Fibroblast of pulmonary artery (primary cell): ENCODE measurements around the gene RPS24.
"Not testable (repeated sequence)": the region's sequence is repeated elsewhere in the genome, so short reads cannot be mapped to it uniquely, and the experiment has no call there.

Source experiments
- DNase-seq: peaks from one replicate; pipeline ENCODE4 v3.0.0-alpha.2; 2010; ENCODE audit warnings: low read depth
- H3K4me3 ChIP-seq: replicated peaks from 2 replicates; pipeline ENCODE4 v1.5.1; 2011; ENCODE audit warnings: low read depth, mild to moderate bottlenecking, control low read depth, low read length, moderate library complexity
- CTCF ChIP-seq: IDR thresholded peaks from 2 replicates; pipeline ENCODE4 v1.5.1; 2011; ENCODE audit warnings: mild to moderate bottlenecking, control low read depth, low read length, inconsistent platforms; ENCODE audit errors: missing control alignments

The RPS24 gene

GRCh38 chr10:78049851-78050250 lies 16.2 kb downstream of the RPS24 start:
- no peak overlapping the region for H3K4me3 ChIP-seq
- no peak for DNase-seq
- no peak for TF ChIP-seq CTCF

DNA sequence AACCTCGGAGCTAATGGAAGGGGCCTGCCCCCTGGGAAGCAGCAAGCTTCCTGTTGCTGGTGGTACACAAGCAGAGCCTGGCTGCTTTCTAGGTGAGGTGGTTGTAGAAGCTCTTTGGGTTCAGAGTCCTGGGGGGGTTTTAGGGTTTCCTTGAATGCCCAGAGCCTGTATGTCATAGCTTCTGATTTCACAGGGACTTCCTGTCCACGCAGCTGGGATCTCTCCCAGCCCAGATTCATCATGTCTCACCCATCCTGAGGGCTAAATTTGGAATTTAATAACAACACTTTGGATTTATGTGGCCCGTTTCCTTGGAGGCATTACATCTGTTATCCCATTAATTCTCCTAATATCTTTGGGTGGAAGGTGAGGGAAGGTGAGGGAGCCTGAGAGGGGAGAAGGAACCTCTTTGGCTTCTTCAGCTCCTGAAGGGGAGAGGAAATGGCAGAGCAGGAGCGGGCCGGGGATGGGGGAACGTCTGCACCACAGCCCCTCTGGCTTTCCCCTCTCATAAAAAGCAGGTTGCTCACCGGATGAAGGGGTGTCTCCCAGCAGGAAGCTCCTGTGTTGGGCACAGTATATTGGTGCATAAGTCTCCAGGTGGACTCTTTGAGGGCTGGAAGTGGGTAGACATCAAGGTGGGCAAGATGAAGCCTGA lies 19.7 kb downstream of the RPS24 start:
- H3K4me3 ChIP-seq = no peak overlapping the region
- TF ChIP-seq CTCF = no peak
- DNase-seq = peak; percentile 57

DNA sequence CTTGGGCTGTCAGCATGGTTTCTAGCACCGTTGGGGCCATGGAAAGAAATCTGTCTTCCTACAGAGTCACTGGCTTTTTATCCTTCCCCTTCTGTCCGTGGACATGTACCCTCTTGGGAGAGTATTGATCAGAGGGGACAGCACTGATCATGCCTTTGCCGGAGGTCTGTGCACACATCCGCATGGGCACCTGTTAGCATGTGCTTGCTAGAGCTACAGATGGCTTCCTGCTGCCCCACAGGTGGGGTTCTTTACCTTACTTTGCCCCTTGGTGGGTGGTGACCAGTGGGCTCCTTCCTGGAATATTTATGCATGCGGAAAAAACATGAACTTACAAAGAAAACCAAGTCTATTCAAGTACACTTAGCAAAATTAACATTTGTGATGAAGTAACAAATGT lies 24.9 kb downstream of the RPS24 start:
- no peak overlapping the region for H3K4me3 ChIP-seq
- DNase-seq = no peak
- no peak for TF ChIP-seq CTCF

- no peak overlapping the region for H3K4me3 ChIP-seq
- TF ChIP-seq CTCF = no peak
- DNase-seq = no peak
Measured at GRCh38 chr10:78059906-78060702, 26.4 kb downstream of the RPS24 start.

DNA sequence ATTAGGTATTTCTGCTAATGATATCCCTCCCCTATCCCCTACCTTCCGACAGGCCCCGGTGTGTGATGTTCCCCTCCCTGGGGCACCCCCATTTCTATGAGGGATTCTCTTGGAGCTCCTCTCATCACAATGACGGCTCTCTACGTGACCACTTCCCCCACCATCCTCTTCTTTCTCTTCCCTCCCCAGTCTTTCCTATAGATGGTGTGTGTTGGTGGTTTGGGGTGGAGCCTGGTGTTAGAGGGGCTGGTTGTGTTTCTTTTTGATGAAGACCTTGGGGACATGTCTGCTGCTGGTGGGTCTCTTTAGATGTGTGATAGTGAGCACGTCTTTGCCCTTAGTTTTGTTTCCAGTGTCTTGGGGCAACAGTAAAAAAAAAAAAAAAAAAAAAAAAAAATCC lies 28.6 kb downstream of the RPS24 start:
- no peak for TF ChIP-seq CTCF
- no peak overlapping the region for H3K4me3 ChIP-seq
- DNase-seq = no peak

DNA sequence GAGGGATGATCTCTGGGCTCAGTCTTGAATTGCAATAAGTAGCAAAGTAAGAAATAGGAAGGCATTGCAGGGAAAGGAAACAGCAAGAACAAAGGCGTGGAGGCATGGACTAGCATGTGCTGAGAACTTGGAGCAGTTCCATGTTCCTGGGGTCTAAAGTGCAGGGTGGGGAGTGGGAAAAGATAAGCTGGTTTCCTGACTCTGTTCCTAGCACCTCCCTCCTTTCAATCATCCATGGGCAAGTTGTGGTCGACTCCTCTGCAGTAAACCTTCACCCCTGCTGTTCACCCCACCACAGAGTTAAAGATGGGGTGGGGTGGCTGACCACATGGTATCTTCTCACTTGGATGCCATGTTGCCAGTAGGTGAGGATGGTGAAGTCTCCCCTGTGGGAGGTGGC lies 29.6 kb downstream of the RPS24 start:
- TF ChIP-seq CTCF = no peak
- H3K4me3 ChIP-seq = no peak overlapping the region
- DNase-seq = no peak

DNA sequence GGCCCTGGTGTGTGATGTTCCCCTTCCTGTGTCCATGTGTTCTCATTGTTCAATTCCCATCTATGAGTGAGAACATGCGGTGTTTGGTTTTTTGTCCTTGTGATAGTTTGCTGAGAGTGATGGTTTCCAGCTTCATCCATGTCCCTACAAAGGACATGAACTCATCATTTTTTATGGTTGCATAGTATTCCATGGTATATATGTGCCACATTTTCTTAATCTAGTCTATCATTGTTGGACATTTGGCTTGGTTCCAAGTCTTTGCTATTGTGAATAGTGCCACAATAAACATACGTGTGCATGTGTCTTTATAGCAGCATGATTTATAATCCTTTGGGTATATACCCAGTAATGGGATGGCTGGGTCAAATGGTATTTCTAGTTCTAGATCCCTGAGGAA lies 31.3 kb downstream of the RPS24 start:
- not testable (repeated sequence) for H3K4me3 ChIP-seq, DNase-seq
